ENCODE measurements around the gene KRT75.

The KRT75 gene

DNA sequence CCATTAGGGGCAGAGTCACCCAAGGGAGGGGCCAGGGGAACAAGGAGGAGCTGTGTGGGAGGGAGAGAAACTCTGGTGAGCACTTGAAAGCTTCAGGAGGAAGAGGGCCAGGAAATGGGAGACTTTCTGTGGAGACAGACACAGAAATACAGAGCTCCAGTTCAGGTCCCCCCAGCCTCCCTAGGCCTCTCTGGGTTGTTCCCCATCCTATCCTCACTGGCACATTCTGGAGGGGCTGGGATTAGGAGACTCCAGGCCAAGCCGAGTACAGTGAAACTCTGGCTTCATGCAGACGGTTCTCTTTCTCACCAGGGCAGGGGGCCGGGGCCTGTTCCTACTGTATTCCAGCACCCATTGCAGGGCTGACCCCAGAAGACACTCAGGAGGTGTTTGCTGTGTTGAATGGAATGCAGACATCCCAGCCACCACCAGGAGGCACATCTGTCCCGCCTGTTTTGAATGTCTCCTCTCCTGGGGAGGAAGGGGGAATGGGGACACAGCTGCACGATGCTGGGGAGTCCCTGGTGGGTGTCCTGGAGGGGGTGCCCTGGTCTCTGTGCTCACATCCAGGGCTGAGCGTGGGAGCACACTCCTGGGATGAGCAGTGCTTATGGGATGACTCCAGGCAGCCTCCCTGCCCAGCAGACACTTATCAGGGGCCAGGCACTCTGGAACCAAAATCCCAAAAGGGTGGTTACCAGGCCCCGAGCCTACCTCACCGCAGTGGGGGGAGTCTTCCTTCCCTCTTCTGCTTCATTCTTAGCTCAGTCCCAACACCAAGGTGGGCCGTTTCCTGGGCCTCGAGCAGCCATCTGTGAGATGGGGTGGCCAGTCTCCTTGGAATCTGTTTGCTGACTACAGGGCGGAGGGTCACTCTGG lies 43.2 kb downstream of the KRT75 start:
- no peak for DNase-seq

DNA sequence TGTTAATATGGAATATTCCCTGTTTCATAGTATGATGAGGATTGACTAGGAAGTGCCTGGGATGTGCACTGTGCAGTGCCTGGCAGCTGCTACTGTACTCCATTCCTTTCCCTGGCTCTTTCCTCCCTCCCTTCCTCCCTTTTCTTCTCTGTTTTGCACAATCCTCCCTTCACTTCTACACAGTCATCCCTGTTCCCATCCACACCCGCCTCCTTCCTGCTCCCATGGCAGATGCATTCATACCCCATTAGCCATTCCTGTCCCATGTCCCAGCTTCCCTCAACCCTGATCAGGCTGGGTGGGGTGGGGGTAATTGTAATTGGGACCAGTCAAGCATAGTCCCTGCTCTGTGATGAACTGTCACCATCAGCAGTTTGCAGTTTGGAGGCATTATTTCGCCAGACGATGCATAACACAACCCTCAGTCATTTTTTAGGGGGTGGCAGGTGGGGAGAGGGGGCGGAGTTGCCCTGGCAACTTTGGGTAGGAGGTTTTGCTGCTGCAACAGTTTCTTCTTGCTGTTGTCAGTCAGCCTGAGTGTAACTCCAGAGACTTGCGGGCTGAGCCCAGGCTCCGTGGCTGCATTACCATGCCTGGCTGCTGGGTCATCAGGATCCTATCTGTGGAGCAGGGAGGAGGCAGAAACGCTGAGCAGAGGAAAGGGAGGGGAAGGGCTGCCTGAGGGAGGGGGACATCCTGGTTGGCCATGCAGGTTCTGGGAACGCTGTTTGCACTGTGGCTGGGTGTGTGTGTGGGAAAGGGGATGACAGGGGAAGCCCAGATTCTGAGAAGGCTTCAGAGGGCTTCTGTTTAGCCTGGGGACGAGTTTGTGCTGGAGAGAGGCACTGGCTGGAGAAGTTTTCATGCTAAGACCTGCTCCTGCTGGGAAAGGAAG lies 44.6 kb downstream of the KRT75 start:
- no peak for DNase-seq

DNA sequence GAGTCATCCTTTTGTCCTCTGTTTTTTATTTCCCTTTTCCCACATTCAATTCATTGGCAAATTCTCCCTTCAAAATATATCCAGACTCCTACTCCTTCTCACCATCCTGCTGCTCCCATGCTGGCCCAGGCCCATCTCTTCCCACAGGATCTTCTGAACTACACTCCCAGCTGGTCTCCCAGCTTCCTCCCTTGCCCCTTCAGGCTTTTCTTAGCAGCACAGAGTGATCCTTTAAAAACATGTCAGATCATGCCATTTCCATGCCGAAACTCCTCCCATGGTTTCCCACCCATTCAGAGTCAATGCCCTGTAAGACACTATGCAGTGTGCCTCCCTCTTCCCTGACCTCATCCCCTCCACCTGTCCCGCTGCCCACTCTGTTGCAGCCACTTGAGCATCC lies 46.3 kb downstream of the KRT75 start:
- no peak for DNase-seq

DNA sequence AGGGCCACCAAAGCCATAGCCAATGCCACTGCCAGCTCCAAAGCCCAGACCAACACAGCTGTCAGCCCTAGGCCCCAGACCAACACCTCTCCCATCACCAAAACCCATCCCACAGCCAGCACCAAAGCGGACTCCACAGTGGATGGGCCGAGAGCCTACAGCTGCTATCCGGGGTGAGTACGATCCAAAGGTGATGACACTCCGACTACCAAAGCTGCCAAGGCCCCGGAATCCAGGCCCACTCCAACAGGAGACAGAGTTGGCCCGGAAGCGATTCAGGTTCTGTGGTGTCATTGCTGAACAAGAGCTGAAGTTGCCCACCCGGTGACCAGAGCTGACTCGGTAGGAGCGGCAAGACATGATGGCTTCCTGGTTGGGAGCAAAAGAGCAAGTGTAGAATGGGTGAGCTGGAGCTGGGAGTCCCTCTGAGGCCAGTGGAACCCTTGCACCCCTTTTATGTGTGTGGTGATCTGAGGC lies 48.9 kb downstream of the KRT75 start, which contains the start of gene KRT84:
Gene KRT84 (minus strand): TSS at position 427 of the 477 bp plus-strand sequence. CDS start 67 bp downstream, at position 360.
- DNase-seq = no peak

DNA sequence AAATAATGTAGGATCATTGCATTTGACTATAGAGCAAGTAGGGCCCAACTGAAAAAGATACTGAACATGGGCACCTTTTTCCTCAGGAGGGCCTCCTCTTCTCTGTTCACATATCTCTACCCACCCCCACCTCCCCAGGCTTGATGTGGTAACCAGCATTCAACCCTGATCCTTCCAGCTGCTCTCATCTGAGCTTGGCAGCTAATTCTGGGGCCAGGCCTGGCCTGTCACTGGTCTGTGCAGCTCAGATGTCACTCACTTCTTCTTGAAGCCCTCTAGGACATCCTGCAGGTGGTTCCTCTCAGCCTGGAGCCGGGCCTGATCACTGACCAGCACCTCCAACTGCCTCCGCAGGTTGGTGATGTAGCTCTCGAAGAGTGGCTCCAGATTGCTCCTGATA lies 50.8 kb downstream of the KRT75 start:
- no peak for DNase-seq

DNA sequence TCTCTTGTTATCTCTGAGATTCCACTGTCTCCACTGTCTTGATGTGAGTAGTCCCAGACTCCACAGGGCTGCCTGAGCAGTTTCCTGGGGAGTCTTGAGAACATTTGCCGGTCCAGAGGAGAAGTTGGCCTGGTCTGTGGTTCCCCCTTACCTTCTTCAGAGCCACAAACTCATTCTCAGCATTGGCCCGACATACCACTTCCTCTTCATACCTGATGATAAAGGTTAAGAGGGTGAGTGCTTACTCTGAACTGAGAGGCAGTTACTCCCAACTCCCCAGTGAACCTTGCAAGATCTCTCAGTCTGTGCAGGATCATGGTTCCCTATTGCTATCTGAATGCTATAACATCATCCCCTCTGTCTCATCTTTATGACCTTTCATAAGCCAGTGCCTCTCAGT lies 51.3 kb downstream of the KRT75 start:
- DNase-seq = no peak

DNA sequence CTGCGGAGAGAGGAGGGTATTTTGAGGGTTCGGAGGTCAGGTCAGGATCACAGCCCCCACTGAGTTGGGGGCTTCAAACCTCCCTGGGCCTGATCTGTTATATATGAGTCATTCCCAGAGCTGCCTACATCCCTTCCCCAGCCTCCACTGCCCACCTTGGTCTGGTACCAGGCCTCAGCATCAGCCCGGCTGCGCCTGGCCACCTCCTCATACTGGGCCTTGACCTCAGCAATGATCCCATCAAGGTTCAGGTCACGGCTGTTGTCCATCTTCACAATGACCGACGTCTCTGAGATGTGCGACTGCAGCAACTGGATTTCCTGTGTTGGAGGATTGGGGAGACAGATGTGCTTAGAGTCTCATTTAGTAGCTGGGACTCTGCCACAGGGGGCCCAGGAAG lies 53.0 kb downstream of the KRT75 start:
- no peak for DNase-seq

DNA sequence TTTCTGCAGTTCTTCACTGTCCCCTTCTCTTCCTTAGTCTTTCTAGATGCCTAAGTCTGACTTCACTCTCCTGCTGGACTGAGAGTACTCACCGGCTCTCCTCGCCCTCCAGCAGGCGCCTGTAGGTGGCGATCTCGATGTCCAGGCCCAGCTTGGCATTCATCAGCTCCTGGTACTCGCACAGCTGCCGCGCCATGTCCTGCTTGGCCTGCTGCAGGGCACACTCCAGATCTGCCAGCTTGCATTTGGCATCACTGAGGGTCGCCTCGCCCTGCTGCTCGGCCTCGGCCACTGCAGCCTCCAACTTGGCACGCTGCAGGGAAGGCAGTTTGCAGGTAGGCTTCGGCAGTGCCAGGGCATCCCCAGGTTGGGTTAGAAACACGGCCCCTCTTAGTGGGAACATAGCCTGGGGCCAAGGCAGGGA lies 53.9 kb downstream of the KRT75 start:
- DNase-seq = no peak

DNA sequence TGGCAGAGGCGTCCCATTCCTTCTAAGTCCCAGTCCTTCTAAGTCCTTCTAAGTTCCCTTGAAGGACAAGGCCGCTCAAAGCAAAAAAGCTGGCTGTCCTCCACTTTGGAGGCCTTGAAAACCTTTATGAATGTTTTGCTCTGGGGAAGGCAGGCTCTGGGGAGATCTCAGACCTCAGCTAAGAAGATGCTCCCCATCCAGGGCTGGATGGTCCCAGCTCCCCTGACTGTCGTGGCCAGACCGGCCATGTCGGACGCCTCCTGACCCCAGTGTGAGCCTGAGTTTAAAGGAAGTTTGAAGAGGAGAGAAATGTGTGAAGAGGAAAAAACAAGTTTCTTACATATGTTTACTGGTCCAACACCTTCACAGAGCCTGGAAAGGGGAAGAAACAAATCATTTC lies 54.6 kb downstream of the KRT75 start:
- no peak for DNase-seq

DNA sequence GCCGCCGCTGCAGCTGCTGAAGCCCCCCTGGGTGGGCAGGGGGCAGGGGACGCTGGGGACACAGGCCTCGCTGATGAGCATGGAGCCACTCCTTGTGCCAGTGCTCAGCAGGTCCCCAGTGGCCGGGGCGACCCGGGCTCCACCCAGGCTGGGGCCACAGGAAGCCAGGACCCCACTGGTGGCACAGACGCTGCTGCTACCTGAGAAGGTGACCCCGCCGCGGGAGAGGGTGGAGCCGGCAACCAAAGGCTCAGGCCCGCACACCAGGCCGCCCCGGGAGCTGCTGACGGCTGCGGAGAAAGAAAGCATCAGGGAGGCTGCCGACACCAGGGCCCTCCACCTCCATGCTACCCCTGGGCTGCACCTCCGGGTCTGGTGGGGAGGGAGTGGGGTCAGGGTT lies 56.1 kb downstream of the KRT75 start:
- DNase-seq = no peak

DNA sequence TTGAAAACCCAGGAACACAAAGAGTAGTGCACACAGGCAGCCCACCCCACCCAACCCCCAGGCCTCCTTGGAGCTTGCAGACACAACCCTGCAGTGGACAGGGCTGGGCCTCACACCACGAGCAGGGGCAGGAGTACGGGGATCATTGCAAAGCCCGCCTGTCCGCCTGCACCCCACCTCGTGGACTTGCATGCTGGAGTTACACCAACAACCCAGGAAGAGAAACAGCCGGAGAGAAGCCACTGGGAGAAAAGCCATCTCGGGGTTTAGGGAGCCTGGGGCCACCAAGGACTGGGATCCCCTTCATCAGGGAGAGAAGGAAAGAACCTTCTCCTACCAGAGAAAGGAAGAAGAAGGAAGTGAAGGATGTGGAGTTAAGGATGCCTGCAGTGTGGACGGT lies 56.9 kb downstream of the KRT75 start:
- no peak for DNase-seq
